HEK293 (cell line): ENCODE data around the gene IFI27L2.

Source experiments
- CTCF ChIA-PET: fragments of 350-600 bp; formaldehyde crosslinking; extraction: SDS; loops from one replicate; lab custom pipeline; 2021; ENCODE audit warnings: antibody characterized with exemption; lab: Yijun Ruan, JAX
- POLR2A ChIA-PET: fragments of 300-600 bp; formaldehyde crosslinking; extraction: SDS; loops from one replicate; lab custom pipeline; 2020; ENCODE audit warnings: antibody characterized with exemption, inconsistent platforms; lab: Yijun Ruan, JAX
- H3K27ac ChIP-seq: fragments of 200-500 bp; sonication (Bioruptor generic); 2 replicates; pipeline ENCODE4 v1.5.1; 2014; ENCODE audit warnings: low read depth, low read length, control low read depth, inconsistent platforms; ENCODE audit errors: extremely low read depth
- H3K36me3 ChIP-seq, 2 experiments: fragments of 200-500 bp in 1 of 2; sonication (Bioruptor generic) in 1 of 2; 1 replicate in 1 of 2; 2 replicates in 1 of 2; pipeline ENCODE4 v1.5.1; 2014 to 2017; ENCODE audit warnings: inconsistent platforms in 2 of 2, low read length in 2 of 2; ENCODE audit not compliant: control insufficient read depth in 2 of 2, insufficient read depth in 1 of 2
- H3K4me1 ChIP-seq: fragments of 200-500 bp; sonication (Bioruptor generic); 2 replicates; pipeline ENCODE4 v1.5.1; 2014; ENCODE audit warnings: mild to moderate bottlenecking, low read length, inconsistent platforms; ENCODE audit not compliant: control insufficient read depth, insufficient read depth
- H3K4me3 ChIP-seq: 2 replicates; pipeline ENCODE4 v1.5.1; 2011; ENCODE audit warnings: low read depth, mild to moderate bottlenecking, control low read depth, low read length, moderate library complexity
- H3K9me3 ChIP-seq: fragments of 200-500 bp; sonication (Bioruptor generic); 2 replicates; pipeline ENCODE4 v1.5.1; 2014; ENCODE audit warnings: low read depth, low read length, inconsistent platforms; ENCODE audit not compliant: control insufficient read depth, insufficient read depth
- EGR2 ChIP-seq: fragments of 450-650 bp; formaldehyde crosslinking; IDR thresholded peaks from 2 replicates; pipeline ENCODE4 v1.5.1; 2016; ENCODE audit warnings: low read depth, missing biosample characterization, missing genetic modification characterization
- HOXD13 ChIP-seq: sonication (generic); formaldehyde crosslinking; IDR thresholded peaks from 2 replicates; pipeline ENCODE4 v1.8.0; 2022; ENCODE audit warnings: missing genetic modification reagents, borderline replicate concordance
- SP3 ChIP-seq: fragments of 450-650 bp; formaldehyde crosslinking; IDR thresholded peaks from 2 replicates; pipeline ENCODE4 v1.5.1; 2016; ENCODE audit warnings: missing biosample characterization, missing genetic modification characterization
- SP7 ChIP-seq: fragments of 450-650 bp; formaldehyde crosslinking; IDR thresholded peaks from 2 replicates; pipeline ENCODE4 v1.5.1; 2016; ENCODE audit warnings: missing biosample characterization, missing genetic modification characterization
- ZFHX2 ChIP-seq: fragments of 450-650 bp; formaldehyde crosslinking; conservative IDR thresholded peaks from 2 replicates; pipeline ENCODE4 v1.5.1; 2016; ENCODE audit warnings: missing biosample characterization, missing genetic modification characterization
- ZNF132 ChIP-seq: fragments of 450-650 bp; formaldehyde crosslinking; IDR thresholded peaks from 2 replicates; pipeline ENCODE4 v1.5.1; 2017; ENCODE audit warnings: missing biosample characterization, missing genetic modification characterization, borderline replicate concordance
- ZNF138 ChIP-seq: fragments of 450-650 bp; formaldehyde crosslinking; IDR thresholded peaks from 2 replicates; pipeline ENCODE4 v1.5.1; 2016; ENCODE audit warnings: missing biosample characterization, missing genetic modification characterization, borderline replicate concordance
- ZNF16 ChIP-seq: fragments of 450-650 bp; formaldehyde crosslinking; IDR thresholded peaks from 2 replicates; pipeline ENCODE4 v1.5.1; 2016; ENCODE audit warnings: low read depth, missing biosample characterization, missing genetic modification characterization
- ZNF184 ChIP-seq: fragments of 450-650 bp; IDR thresholded peaks from 2 replicates; pipeline ENCODE4 v1.5.1; 2018; ENCODE audit warnings: missing biosample characterization, mild to moderate bottlenecking, missing genetic modification characterization
- ZNF202 ChIP-seq: fragments of 450-650 bp; formaldehyde crosslinking; IDR thresholded peaks from 2 replicates; pipeline ENCODE4 v1.5.1; 2016; ENCODE audit warnings: missing biosample characterization, missing genetic modification characterization, borderline replicate concordance
- ZNF221 ChIP-seq: fragments of 450-650 bp; formaldehyde crosslinking; IDR thresholded peaks from 2 replicates; pipeline ENCODE4 v1.5.1; 2017; ENCODE audit warnings: missing biosample characterization, missing genetic modification characterization, borderline replicate concordance
- ZNF292 ChIP-seq: fragments of 450-650 bp; formaldehyde crosslinking; IDR thresholded peaks from 2 replicates; pipeline ENCODE4 v1.5.1; 2016; ENCODE audit warnings: low read depth, missing biosample characterization, missing genetic modification characterization, borderline replicate concordance
- ZNF366 ChIP-seq: fragments of 450-650 bp; formaldehyde crosslinking; conservative IDR thresholded peaks from 2 replicates; pipeline ENCODE4 v1.5.1; 2016; ENCODE audit warnings: missing biosample characterization, missing genetic modification characterization
- ZNF391 ChIP-seq: fragments of 450-650 bp; formaldehyde crosslinking; IDR thresholded peaks from 2 replicates; pipeline ENCODE4 v1.5.1; 2016; ENCODE audit warnings: low read depth, missing biosample characterization, missing genetic modification characterization, borderline replicate concordance
- ZNF433 ChIP-seq: fragments of 450-650 bp; formaldehyde crosslinking; IDR thresholded peaks from 2 replicates; pipeline ENCODE4 v1.5.1; 2016; ENCODE audit warnings: missing biosample characterization, missing genetic modification characterization, low read depth
- ZNF529 ChIP-seq: fragments of 450-650 bp; formaldehyde crosslinking; IDR thresholded peaks from 2 replicates; pipeline ENCODE4 v1.5.1; 2017; ENCODE audit warnings: missing genetic modification characterization, missing biosample characterization; ENCODE audit not compliant: insufficient replicate concordance
- ZNF558 ChIP-seq: fragments of 450-650 bp; formaldehyde crosslinking; IDR thresholded peaks from 2 replicates; pipeline ENCODE4 v1.5.1; 2016; ENCODE audit warnings: missing biosample characterization, missing genetic modification characterization
- ZNF561 ChIP-seq: fragments of 450-650 bp; IDR thresholded peaks from 2 replicates; pipeline ENCODE4 v1.5.1; 2018; ENCODE audit warnings: missing biosample characterization, missing genetic modification characterization, borderline replicate concordance
- ZNF571 ChIP-seq: fragments of 450-650 bp; formaldehyde crosslinking; IDR thresholded peaks from 2 replicates; pipeline ENCODE4 v1.5.0; 2017; ENCODE audit warnings: missing biosample characterization, missing genetic modification characterization
- ZSCAN30 ChIP-seq: fragments of 450-650 bp; IDR thresholded peaks from 2 replicates; pipeline ENCODE4 v1.5.1; 2018; ENCODE audit warnings: missing biosample characterization, mild to moderate bottlenecking, missing genetic modification characterization, moderate library complexity
- TF ChIP-seq, protein P1 (sequence below): sonication (generic); formaldehyde crosslinking; IDR thresholded peaks from 2 replicates; pipeline ENCODE4 v1.8.1; 2022; ENCODE audit warnings: mild to moderate bottlenecking, moderate library complexity, missing genetic modification reagents
- TF ChIP-seq, protein P2 (sequence below): fragments of 450-650 bp; formaldehyde crosslinking; IDR thresholded peaks from 2 replicates; pipeline ENCODE4 v1.5.1; 2016; ENCODE audit warnings: missing biosample characterization, missing genetic modification characterization

Gene IFI27L2

DNA sequence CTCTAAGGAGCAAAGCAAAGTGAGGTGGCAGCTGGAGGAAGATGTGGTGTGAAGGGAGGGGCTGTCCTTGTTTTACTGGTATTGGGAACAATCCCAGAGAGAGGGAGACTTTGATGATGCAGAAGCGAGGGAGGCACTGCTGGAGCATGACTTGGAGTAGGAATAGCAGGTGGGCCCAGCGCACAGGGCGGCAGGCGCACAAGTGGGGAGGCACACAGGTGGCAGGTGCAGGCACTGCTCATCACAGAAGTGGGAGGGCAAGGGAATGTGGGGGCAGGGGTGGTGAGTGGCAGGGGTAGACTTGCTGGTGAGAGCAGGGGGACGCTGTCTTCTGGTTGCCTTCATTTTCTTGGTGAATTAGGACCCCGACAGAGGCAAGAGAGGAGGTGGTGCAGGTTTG lies 30.4 kb downstream of the IFI27L2 start:
- H3K27ac ChIP-seq, result no peak overlapping the region
- no peaks in the 10 kb centered on the region for H3K9me3 ChIP-seq
- no peaks in the 10 kb centered on the region for H3K4me1 ChIP-seq
- H3K4me3 ChIP-seq, result no peak overlapping the region
- POLR2A ChIA-PET, result interaction anchor here (1.8 kb wide), 1 partner anchor 18 kb away, joined by 6 read pairs; the partner anchor contains the start of genes DDX24 and IFI27L1
- CTCF ChIA-PET, result interaction anchor here (0.7 kb wide), 1 partner anchor 33 kb away, joined by 4 read pairs; no protein-coding TSS in a partner anchor
- TF ChIP-seq HOXD13 (CRISPR knock-in tag) (no peak), EGR2 (tag by site-specific recombination) (peak; percentile 50), ZNF529 (tag by site-specific recombination) (no peak), ZFHX2 (tag by site-specific recombination) (0 out of 2 replicates have a peak, but pooled peaks have one; percentile 27)
- H3K36me3 ChIP-seq, result peaks cover 0 to 32% of the 10 kb centered on the region in 2 experiments; a peak in 1 of 3 replicates

DNA sequence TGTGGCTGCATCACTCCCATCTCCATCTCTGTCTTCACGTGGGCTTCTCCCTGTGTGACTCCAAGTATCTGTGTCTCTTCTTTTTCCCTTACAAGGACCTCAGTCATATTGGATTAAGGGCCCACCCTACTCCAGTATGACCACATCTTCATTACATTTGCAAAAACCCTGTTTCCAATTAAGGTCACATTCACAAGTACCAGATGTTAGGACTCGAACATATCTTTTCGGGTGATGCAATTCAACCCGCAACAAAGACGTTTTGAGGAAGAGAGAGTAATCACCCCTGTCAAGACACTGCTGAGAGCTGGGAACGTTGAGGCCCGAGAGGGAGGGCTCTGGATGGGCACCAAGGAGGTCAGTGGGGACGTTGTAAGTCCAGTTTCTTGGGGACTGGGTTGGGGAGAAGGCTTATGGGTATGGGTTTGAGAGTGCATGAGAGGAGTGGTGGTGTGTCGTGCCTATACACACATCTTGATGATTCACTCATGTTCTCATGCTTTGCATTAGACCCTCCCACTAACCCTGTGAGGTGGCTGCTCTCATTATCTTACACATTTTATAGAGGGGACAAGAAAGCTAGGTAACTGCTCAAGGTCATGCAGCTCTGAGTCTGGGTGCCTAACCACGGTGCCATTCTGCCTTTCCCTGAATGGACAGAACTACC lies 30.9 kb downstream of the IFI27L2 start:
- Histone ChIP-seq H3K9me3 (no peaks in the 10 kb centered on the region), H3K27ac (no peak overlapping the region), H3K36me3 (peaks cover 0 to 29% of the 10 kb centered on the region in 2 experiments; a peak in 1 of 3 replicates), H3K4me3 (no peak overlapping the region), H3K4me1 (no peaks in the 10 kb centered on the region)
- no peak for TF ChIP-seq ZNF571 (tag by site-specific recombination)
- no peak for TF ChIP-seq ZNF529 (tag by site-specific recombination)
- TF ChIP-seq ZSCAN30 (tag by site-specific recombination), result no peak
- TF ChIP-seq SP3 (tag by site-specific recombination), result no peak
- TF ChIP-seq ZNF433 (tag by site-specific recombination), result no peak
- TF ChIP-seq ZNF202 (tag by site-specific recombination), result no peak
- TF ChIP-seq ZNF561 (tag by site-specific recombination), result no peak
- no peak for TF ChIP-seq ZNF221 (tag by site-specific recombination)
- TF ChIP-seq, protein P1, sequence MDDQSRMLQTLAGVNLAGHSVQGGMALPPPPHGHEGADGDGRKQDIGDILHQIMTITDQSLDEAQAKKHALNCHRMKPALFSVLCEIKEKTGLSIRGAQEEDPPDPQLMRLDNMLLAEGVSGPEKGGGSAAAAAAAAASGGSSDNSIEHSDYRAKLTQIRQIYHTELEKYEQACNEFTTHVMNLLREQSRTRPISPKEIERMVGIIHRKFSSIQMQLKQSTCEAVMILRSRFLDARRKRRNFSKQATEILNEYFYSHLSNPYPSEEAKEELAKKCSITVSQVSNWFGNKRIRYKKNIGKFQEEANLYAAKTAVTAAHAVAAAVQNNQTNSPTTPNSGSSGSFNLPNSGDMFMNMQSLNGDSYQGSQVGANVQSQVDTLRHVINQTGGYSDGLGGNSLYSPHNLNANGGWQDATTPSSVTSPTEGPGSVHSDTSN (CRISPR knock-in tag), result no peak
- TF ChIP-seq, protein P2, sequence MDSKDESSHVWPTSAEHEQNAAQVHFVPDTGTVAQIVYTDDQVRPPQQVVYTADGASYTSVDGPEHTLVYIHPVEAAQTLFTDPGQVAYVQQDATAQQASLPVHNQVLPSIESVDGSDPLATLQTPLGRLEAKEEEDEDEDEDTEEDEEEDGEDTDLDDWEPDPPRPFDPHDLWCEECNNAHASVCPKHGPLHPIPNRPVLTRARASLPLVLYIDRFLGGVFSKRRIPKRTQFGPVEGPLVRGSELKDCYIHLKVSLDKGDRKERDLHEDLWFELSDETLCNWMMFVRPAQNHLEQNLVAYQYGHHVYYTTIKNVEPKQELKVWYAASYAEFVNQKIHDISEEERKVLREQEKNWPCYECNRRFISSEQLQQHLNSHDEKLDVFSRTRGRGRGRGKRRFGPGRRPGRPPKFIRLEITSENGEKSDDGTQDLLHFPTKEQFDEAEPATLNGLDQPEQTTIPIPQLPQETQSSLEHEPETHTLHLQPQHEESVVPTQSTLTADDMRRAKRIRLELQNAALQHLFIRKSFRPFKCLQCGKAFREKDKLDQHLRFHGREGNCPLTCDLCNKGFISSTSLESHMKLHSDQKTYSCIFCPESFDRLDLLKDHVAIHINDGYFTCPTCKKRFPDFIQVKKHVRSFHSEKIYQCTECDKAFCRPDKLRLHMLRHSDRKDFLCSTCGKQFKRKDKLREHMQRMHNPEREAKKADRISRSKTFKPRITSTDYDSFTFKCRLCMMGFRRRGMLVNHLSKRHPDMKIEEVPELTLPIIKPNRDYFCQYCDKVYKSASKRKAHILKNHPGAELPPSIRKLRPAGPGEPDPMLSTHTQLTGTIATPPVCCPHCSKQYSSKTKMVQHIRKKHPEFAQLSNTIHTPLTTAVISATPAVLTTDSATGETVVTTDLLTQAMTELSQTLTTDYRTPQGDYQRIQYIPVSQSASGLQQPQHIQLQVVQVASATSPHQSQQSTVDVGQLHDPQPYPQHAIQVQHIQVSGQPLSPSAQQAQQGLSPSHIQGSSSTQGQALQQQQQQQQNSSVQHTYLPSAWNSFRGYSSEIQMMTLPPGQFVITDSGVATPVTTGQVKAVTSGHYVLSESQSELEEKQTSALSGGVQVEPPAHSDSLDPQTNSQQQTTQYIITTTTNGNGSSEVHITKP (tag by site-specific recombination), result no peak
- TF ChIP-seq ZNF138 (tag by site-specific recombination), result no peak
- no peak for TF ChIP-seq ZNF391 (tag by site-specific recombination)
- TF ChIP-seq ZNF366 (tag by site-specific recombination), result no peak
- no peak for TF ChIP-seq ZNF558 (tag by site-specific recombination)
- TF ChIP-seq ZNF184 (tag by site-specific recombination), result no peak
- no peak for TF ChIP-seq ZNF132 (tag by site-specific recombination)
- TF ChIP-seq ZNF292 (tag by site-specific recombination), result no peak
- no peak for TF ChIP-seq SP7
- no peak for TF ChIP-seq ZNF16 (tag by site-specific recombination)
- ChIA-PET CTCF (interaction anchor here (0.7 kb wide), 1 partner anchor 33 kb away, joined by 4 read pairs; no protein-coding TSS in a partner anchor), POLR2A (interaction anchor here (1.8 kb wide), 1 partner anchor 17 kb away, joined by 6 read pairs; the partner anchor contains the start of genes DDX24 and IFI27L1)
